NCI-H146 (cell line): ENCODE measurements around the gene DLEC1.

Experiments used
- DNase-seq: peaks from one replicate; lab custom pipeline; 2025; lab: John Stamatoyannopoulos, UW

DLEC1 gene

GRCh38 chr3:38108649-38109579 lies 69.9 kb downstream of the DLEC1 start:
- DNase-seq = no peak

GRCh38 chr3:38109580-38110313 lies 70.7 kb downstream of the DLEC1 start:
- no peak for DNase-seq

- no peak for DNase-seq
Measured at GRCh38 chr3:38110314-38111050, 71.5 kb downstream of the DLEC1 start.

GRCh38 chr3:38111201-38111600 lies 72.2 kb downstream of the DLEC1 start:
- DNase-seq = no peak

- DNase-seq = no peak
Measured at GRCh38 chr3:38111696-38112377, 72.8 kb downstream of the DLEC1 start.

- DNase-seq = no peak
Measured at GRCh38 chr3:38112378-38112761, 73.4 kb downstream of the DLEC1 start.

- no peak for DNase-seq
Measured at GRCh38 chr3:38114052-38114874, 75.3 kb downstream of the DLEC1 start.

- DNase-seq = no peak
Measured at GRCh38 chr3:38114875-38115644, 76.1 kb downstream of the DLEC1 start.

- DNase-seq = no peak
Measured at GRCh38 chr3:38115645-38116427, 76.8 kb downstream of the DLEC1 start.

- DNase-seq = no peak
Measured at GRCh38 chr3:38116471-38117162, 77.6 kb downstream of the DLEC1 start.

GRCh38 chr3:38117163-38117716 lies 78.2 kb downstream of the DLEC1 start:
- DNase-seq = no peak

GRCh38 chr3:38117748-38118420 lies 78.9 kb downstream of the DLEC1 start:
- DNase-seq = peak; percentile 19

GRCh38 chr3:38118421-38119247 lies 79.6 kb downstream of the DLEC1 start:
- no peak for DNase-seq

GRCh38 chr3:38119248-38119544 lies 80.2 kb downstream of the DLEC1 start:
- DNase-seq = no peak

- DNase-seq = no peak
Measured at GRCh38 chr3:38119821-38120692, 81.0 kb downstream of the DLEC1 start.
